HCT116 (cell line): ENCODE results near the gene RABL6. TPM values are rescaled to one million over a fixed set of nuclear protein-coding genes. Genes with fewer than 3 reads are reported as not detected.

Experiments used
- ATAC-seq: fragments of 200-7000 bp; cut with Tn5 transposase; 2 replicates; pipeline ENCODE4 v1.9.1; 2020; ENCODE audit warnings: mild to moderate bottlenecking, moderate library complexity
- BruUV-seq: library from RNA; stranded (reverse); fragments of 400-500 nt; replicated peaks from 2 replicates; lab custom pipeline; 2021; lab: Mats Ljungman, UMichigan
- CTCF ChIA-PET: fragments of 300-600 bp; sonication (Branson Sonifier 250); formaldehyde crosslinking; loops from one replicate; lab custom pipeline; 2021; ENCODE audit warnings: antibody characterized with exemption; lab: Charles Lee
- POLR2A ChIA-PET: fragments of 300-600, 350-600 bp; sonication (Branson Sonifier 250); formaldehyde crosslinking; loops from one replicate; lab custom pipeline; 2021; ENCODE audit warnings: antibody characterized with exemption; lab: Charles Lee
- RAD21 ChIA-PET, 2 experiments: fragments of 300-600 bp; sonication (Branson Sonifier 250); formaldehyde crosslinking; loops; one replicate each; lab custom pipeline; 2023; ENCODE audit warnings: low total read pairs in 2 of 2; ENCODE audit not compliant: uncharacterized antibody in 2 of 2, unreplicated experiment in 2 of 2, low non-redundant PET in 1 of 2; lab: Charles Lee
- DNase-seq: peaks from one replicate; pipeline ENCODE4 v3.0.0-alpha.2; 2010; ENCODE audit warnings: low read depth, low spot score
- H2AFZ ChIP-seq: fragments of 200-600 bp; shearing (Covaris generic), sonication (generic); 2 replicates; pipeline ENCODE4 v1.6.1; 2017; ENCODE audit warnings: low read depth, mixed run types, mixed read lengths, antibody characterized with exemption, low read length; ENCODE audit not compliant: poor library complexity, severe bottlenecking
- H3K27ac ChIP-seq: 2 replicates; pipeline ENCODE4 v1.5.1; 2012; ENCODE audit warnings: low read depth, low read length
- H3K27me3 ChIP-seq: fragments of 200-600 bp; sonication (generic); 2 replicates; pipeline ENCODE4 v1.6.1; 2016; ENCODE audit warnings: mixed run types, low read length, mixed read lengths; ENCODE audit not compliant: insufficient read depth
- H3K36me3 ChIP-seq, 2 experiments: fragments of 200-500 bp in 1 of 2; fragments of 200-600 bp in 1 of 2; sonication (Bioruptor generic) in 1 of 2; sonication (generic) in 1 of 2; 2 replicates each; pipeline versions ENCODE4 v1.5.1 to v1.6.1; 2014 to 2016; ENCODE audit warnings: low read length in 2 of 2, inconsistent platforms in 1 of 2, mixed read lengths in 1 of 2, mixed run types in 1 of 2; ENCODE audit not compliant: insufficient read depth in 2 of 2, control insufficient read depth in 1 of 2
- H3K4me1 ChIP-seq, 2 experiments: fragments of 200-600 bp in 1 of 2; sonication (generic) in 1 of 2; 2 replicates each; pipeline versions ENCODE4 v1.5.1 to v1.6.1; 2012 to 2017; ENCODE audit warnings: low read length in 2 of 2, inconsistent platforms in 1 of 2, mild to moderate bottlenecking in 1 of 2, mixed read lengths in 1 of 2, mixed run types in 1 of 2, moderate library complexity in 1 of 2; ENCODE audit not compliant: insufficient read depth in 2 of 2, control insufficient read depth in 1 of 2
- H3K4me2 ChIP-seq: fragments of 200-600 bp; sonication (generic); 2 replicates; pipeline ENCODE4 v1.6.1; 2017; ENCODE audit warnings: mixed run types, low read length, mixed read lengths
- H3K4me3 ChIP-seq, 2 experiments: fragments of 200-600 bp in 1 of 2; sonication (generic) in 1 of 2; replicated peaks in 1 of 2; 2 replicates each; pipeline ENCODE4 v1.5.1; 2011 to 2016; ENCODE audit warnings: low read length in 2 of 2, control low read depth in 1 of 2, low read depth in 1 of 2, mild to moderate bottlenecking in 1 of 2, mixed read lengths in 1 of 2, mixed run types in 1 of 2
- H3K79me2 ChIP-seq: fragments of 200-600 bp; sonication (generic); 2 replicates; pipeline ENCODE4 v1.6.1; 2017; ENCODE audit warnings: mild to moderate bottlenecking, mixed run types, low read length, moderate library complexity, mixed read lengths; ENCODE audit not compliant: insufficient read depth
- H3K9ac ChIP-seq: fragments of 200-600 bp; sonication (generic); 2 replicates; pipeline ENCODE4 v1.6.1; 2016; ENCODE audit warnings: low read length, mixed read lengths
- H3K9me2 ChIP-seq: fragments of 200-600 bp; sonication (generic), shearing (Covaris generic); 2 replicates; pipeline ENCODE4 v1.6.1; 2017; ENCODE audit warnings: mixed run types, mild to moderate bottlenecking, moderate library complexity; ENCODE audit not compliant: insufficient read depth
- H3K9me3 ChIP-seq, 2 experiments: fragments of 200-500 bp in 1 of 2; fragments of 200-600 bp in 1 of 2; sonication (Bioruptor generic) in 1 of 2; sonication (generic) in 1 of 2; 2 replicates each; pipeline ENCODE4 v1.6.1; 2014 to 2017; ENCODE audit warnings: low read length in 2 of 2, mixed read lengths in 2 of 2, inconsistent platforms in 1 of 2, low read depth in 1 of 2, mild to moderate bottlenecking in 1 of 2, mixed run types in 1 of 2, moderate library complexity in 1 of 2; ENCODE audit not compliant: control insufficient read depth in 1 of 2, insufficient read depth in 1 of 2
- H4K20me1 ChIP-seq: fragments of 200-600 bp; sonication (generic), shearing (Covaris generic); 2 replicates; pipeline ENCODE4 v1.6.1; 2017; ENCODE audit warnings: mixed run types, mild to moderate bottlenecking, moderate library complexity; ENCODE audit not compliant: insufficient read depth
- CEBPB ChIP-seq: IDR thresholded peaks from 2 replicates; pipeline ENCODE4 v1.6.1; 2012; ENCODE audit warnings: low read depth
- EZH2phosphoT487 ChIP-seq: fragments of 200-600 bp; IDR thresholded peaks from 2 replicates; pipeline ENCODE4 v1.6.1; 2018; ENCODE audit warnings: antibody characterized with exemption, borderline replicate concordance
- POLR2A ChIP-seq: IDR thresholded peaks from 2 replicates; pipeline ENCODE4 v1.7.0; 2011; ENCODE audit warnings: borderline replicate concordance; ENCODE audit not compliant: insufficient read depth, insufficient read length; ENCODE audit errors: extremely low read depth
- POLR2AphosphoS5 ChIP-seq: IDR thresholded peaks from 2 replicates; pipeline ENCODE4 v1.6.1; 2011; ENCODE audit warnings: mild to moderate bottlenecking, low read depth, low read length, moderate library complexity
- REST ChIP-seq: IDR thresholded peaks from 2 replicates; pipeline ENCODE4 v1.6.1; 2012; ENCODE audit warnings: low read depth
- SP1 ChIP-seq: IDR thresholded peaks from 2 replicates; pipeline ENCODE4 v1.6.1; 2012; ENCODE audit warnings: low read depth
- SRF ChIP-seq: IDR thresholded peaks from 2 replicates; pipeline ENCODE4 v1.6.1; 2012; ENCODE audit warnings: low read depth
- ZBTB33 ChIP-seq: IDR thresholded peaks from 2 replicates; pipeline ENCODE4 v1.6.1; 2011; ENCODE audit warnings: mild to moderate bottlenecking, low read length, moderate library complexity; ENCODE audit not compliant: insufficient replicate concordance; ENCODE audit errors: extremely low read depth
- ZFX ChIP-seq: fragments of 450-650 bp; IDR thresholded peaks from 2 replicates; pipeline ENCODE4 v1.6.1; 2017
- intact Hi-C: fragments of 100-400 bp; cut with micrococcal nuclease; formaldehyde crosslinking; loops from 2 replicates; pipeline ENCODE4 v1.10.0; 2022
- total RNA-seq: library from RNA; stranded (reverse); gene quantifications from one replicate; pipeline ENCODE4 v1.2.1, GENCODE V29; 2021; ENCODE audit not compliant: unreplicated experiment
- TF ChIP-seq, protein P1 (sequence below), 3 experiments: fragments of 200-600 bp in 1 of 3; sonication (generic) in 1 of 3; IDR thresholded peaks in 2 of 3; conservative IDR thresholded peaks in 1 of 3; 2 replicates each; pipeline ENCODE4 v1.5.1; 2012 to 2017; ENCODE audit warnings: low read depth in 2 of 3, low read length in 2 of 3, antibody characterized with exemption in 1 of 3, borderline replicate concordance in 1 of 3, control low read depth in 1 of 3, mild to moderate bottlenecking in 1 of 3, mixed read lengths in 1 of 3, mixed run types in 1 of 3, moderate library complexity in 1 of 3; ENCODE audit not compliant: insufficient read depth in 1 of 3
- TF ChIP-seq, protein P2 (sequence below): IDR thresholded peaks from 2 replicates; pipeline ENCODE4 v1.6.1; 2012

RABL6 gene
- total RNA-seq, 1 experiment from 2014 or later = 98.6 TPM

GRCh38 chr9:136852664-136853595 lies 45.2 kb downstream of the RABL6 start:
- H2AFZ ChIP-seq = no peak overlapping the region
- H3K9me2 ChIP-seq = no peaks in the 10 kb centered on the region
- H3K9ac ChIP-seq = no peak overlapping the region
- intact Hi-C loops = no loop called here
- H3K79me2 ChIP-seq = peaks cover 14% of the 10 kb centered on the region; the same call in 1 of the 2 replicates
- no peak for DNase-seq
- H3K27ac ChIP-seq = no peak overlapping the region
- no peaks in the 10 kb centered on the region for H3K9me3 ChIP-seq
- peaks cover 4 to 9% of the 10 kb centered on the region in 2 experiments; a peak in 2 of 4 replicates for H3K4me1 ChIP-seq
- CTCF ChIA-PET = no interaction called here
- no TSS peak for BruUV-seq
- POLR2A ChIA-PET = no interaction called here
- no peak overlapping the region for H3K4me2 ChIP-seq
- no peak overlapping the region for H3K4me3 ChIP-seq
- peaks cover 0 to 14% of the 10 kb centered on the region in 2 experiments; a peak in 1 of 4 replicates for H3K36me3 ChIP-seq
- H3K27me3 ChIP-seq = no peaks in the 10 kb centered on the region
- RAD21 ChIA-PET = no interaction called here
- H4K20me1 ChIP-seq = no peaks in the 10 kb centered on the region
- no peak for TF ChIP-seq EZH2phosphoT487
- TF ChIP-seq, protein P1, sequence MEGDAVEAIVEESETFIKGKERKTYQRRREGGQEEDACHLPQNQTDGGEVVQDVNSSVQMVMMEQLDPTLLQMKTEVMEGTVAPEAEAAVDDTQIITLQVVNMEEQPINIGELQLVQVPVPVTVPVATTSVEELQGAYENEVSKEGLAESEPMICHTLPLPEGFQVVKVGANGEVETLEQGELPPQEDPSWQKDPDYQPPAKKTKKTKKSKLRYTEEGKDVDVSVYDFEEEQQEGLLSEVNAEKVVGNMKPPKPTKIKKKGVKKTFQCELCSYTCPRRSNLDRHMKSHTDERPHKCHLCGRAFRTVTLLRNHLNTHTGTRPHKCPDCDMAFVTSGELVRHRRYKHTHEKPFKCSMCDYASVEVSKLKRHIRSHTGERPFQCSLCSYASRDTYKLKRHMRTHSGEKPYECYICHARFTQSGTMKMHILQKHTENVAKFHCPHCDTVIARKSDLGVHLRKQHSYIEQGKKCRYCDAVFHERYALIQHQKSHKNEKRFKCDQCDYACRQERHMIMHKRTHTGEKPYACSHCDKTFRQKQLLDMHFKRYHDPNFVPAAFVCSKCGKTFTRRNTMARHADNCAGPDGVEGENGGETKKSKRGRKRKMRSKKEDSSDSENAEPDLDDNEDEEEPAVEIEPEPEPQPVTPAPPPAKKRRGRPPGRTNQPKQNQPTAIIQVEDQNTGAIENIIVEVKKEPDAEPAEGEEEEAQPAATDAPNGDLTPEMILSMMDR (IDR thresholded peaks at IDR 0.05 in 2 of 3, conservative IDR thresholded peaks at IDR 0.05 in 1 of 3; ENCODE audit: borderline replicate concordance in 1 of 3, insufficient read depth in 1 of 3, low read depth in 2 of 3, low read length in 2 of 3) = no peak
- no peak for TF ChIP-seq ZBTB33
- TF ChIP-seq, protein P2, sequence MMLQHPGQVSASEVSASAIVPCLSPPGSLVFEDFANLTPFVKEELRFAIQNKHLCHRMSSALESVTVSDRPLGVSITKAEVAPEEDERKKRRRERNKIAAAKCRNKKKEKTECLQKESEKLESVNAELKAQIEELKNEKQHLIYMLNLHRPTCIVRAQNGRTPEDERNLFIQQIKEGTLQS = no peak
- no peak for TF ChIP-seq POLR2A
- no peak for TF ChIP-seq REST
- TF ChIP-seq SRF = no peak
- no peak for TF ChIP-seq POLR2AphosphoS5
- no peak for TF ChIP-seq SP1
- no peak for TF ChIP-seq ZFX
- no peak for TF ChIP-seq CEBPB
- ATAC-seq = no peak
